ENCODE results near the gene PIK3AP1. TPM values are rescaled to one million over a fixed set of nuclear protein-coding genes. Genes with fewer than 3 reads are reported as not detected.

PIK3AP1 gene
- total RNA-seq, 6 experiments from 2014 or later = 36.2 to 197 (median 141) TPM

DNA sequence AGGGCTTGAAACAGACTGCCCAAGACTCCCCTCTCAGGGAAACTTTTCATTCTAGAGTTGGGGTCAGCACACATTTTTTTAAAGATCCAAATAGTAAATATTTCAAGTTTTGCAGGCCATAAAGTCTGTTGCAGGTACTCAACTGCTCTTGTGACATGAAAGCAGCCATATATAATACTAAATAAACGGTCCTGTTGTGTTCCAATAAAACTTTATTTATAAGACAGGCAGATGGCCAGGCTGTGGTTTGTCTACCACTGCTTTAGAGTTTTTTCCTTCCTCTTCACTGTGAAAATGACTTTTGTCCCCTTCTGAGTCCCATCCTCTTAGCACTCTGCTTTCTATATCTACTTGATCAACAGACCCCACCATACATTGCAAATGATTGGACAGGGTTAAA is 93.0 kb downstream of the PIK3AP1 start:
- H3K27me3 ChIP-seq = no peaks in the 10 kb centered on the region
- no peak overlapping the region for H3K4me3 ChIP-seq
- intact Hi-C loops (cut with DNase I) = no loop called here
- WGBS (ENCODE audit: insufficient coverage, low coverage, low lambda C conversion rate, missing lambda C conversion rate) = 82% methylated on average over 1 of the region's 1 CpG
- DNase-seq (no peak), ATAC-seq (no peak)
- no peaks in the 10 kb centered on the region for H3K4me1 ChIP-seq
- no peaks in the 10 kb centered on the region for H3K9me3 ChIP-seq
- H3K36me3 ChIP-seq = peaks cover 0 to 82% (median 22%) of the 10 kb centered on the region in 4 donors
- H3K27ac ChIP-seq = no peak overlapping the region
- no peak for TF ChIP-seq POLR2A (IDR thresholded peaks at IDR 0.05)
- TF ChIP-seq, protein P1, sequence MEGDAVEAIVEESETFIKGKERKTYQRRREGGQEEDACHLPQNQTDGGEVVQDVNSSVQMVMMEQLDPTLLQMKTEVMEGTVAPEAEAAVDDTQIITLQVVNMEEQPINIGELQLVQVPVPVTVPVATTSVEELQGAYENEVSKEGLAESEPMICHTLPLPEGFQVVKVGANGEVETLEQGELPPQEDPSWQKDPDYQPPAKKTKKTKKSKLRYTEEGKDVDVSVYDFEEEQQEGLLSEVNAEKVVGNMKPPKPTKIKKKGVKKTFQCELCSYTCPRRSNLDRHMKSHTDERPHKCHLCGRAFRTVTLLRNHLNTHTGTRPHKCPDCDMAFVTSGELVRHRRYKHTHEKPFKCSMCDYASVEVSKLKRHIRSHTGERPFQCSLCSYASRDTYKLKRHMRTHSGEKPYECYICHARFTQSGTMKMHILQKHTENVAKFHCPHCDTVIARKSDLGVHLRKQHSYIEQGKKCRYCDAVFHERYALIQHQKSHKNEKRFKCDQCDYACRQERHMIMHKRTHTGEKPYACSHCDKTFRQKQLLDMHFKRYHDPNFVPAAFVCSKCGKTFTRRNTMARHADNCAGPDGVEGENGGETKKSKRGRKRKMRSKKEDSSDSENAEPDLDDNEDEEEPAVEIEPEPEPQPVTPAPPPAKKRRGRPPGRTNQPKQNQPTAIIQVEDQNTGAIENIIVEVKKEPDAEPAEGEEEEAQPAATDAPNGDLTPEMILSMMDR (IDR thresholded peaks at IDR 0.05) = no peak

DNA sequence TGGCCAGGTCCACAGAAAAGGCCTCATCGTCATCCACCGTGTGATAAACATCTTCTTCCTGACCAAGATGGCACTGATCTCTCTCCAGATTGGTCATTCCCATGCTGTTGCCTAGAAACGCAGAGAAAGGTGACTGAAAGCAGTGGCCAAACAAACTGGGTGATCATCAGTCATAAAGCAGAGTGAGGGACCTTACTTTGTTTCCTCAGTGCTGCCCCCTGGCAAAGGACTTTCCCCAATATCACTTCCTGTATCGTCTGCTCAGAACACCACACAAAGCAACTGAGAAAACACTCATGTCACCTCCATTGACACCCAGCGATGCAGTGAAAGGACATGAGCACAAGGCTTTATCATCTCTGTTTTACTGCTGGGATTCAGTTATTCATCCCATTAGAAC is 93.5 kb downstream of the PIK3AP1 start:
- Histone ChIP-seq H3K27me3 (no peaks in the 10 kb centered on the region), H3K4me3 (no peak overlapping the region), H3K4me1 (no peaks in the 10 kb centered on the region), H3K27ac (no peak overlapping the region), H3K36me3 (peaks cover 0 to 87% (median 22%) of the 10 kb centered on the region in 4 donors), H3K9me3 (no peaks in the 10 kb centered on the region)
- ATAC-seq (no peak), DNase-seq (no peak)
- 78% methylated on average over 3 of the region's 5 CpGs for whole genome bisulfite sequencing (ENCODE audit: insufficient coverage, low coverage, low lambda C conversion rate, missing lambda C conversion rate)
- TF ChIP-seq, protein P1 (IDR thresholded peaks at IDR 0.05) = peak in 1 of 4 donors; percentile 7
- TF ChIP-seq POLR2A (IDR thresholded peaks at IDR 0.05) = no peak
- intact Hi-C loops (cut with DNase I) = no loop called here

DNA sequence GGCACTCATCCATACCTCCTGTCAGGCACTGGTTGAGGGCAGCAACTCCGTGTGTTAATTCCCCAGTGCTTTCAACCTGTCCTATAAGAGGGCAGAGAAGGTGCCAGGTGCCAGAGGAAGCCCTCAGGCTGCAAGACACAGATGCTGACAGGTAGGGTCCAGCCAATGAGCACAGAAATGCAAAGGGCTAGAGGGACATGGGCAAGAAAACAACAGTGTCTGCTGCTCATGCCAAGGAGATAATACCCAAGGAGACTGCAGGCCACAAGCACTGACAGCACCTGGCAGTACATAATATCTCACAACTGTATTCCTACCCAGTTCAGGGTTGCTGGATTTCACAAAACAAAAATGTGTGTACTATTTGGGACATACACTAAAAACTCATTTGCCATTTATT is 95.1 kb downstream of the PIK3AP1 start:
- WGBS (ENCODE audit: insufficient coverage, low coverage, low lambda C conversion rate, missing lambda C conversion rate) = no CpG with 5 or more reads among the region's 1 CpG
- no peak for ATAC-seq
- no peaks in the 10 kb centered on the region for H3K9me3 ChIP-seq
- H3K27me3 ChIP-seq = no peaks in the 10 kb centered on the region
- no peak overlapping the region for H3K27ac ChIP-seq
- peaks cover 0 to 96% (median 26%) of the 10 kb centered on the region in 4 donors for H3K36me3 ChIP-seq
- DNase-seq = no peak
- TF ChIP-seq, protein P1 (IDR thresholded peaks at IDR 0.05) = no peak
- no peak for TF ChIP-seq POLR2A (IDR thresholded peaks at IDR 0.05)
- no peak overlapping the region for H3K4me3 ChIP-seq
- H3K4me1 ChIP-seq = no peaks in the 10 kb centered on the region
- intact Hi-C loops (cut with DNase I) = no loop called here

DNA sequence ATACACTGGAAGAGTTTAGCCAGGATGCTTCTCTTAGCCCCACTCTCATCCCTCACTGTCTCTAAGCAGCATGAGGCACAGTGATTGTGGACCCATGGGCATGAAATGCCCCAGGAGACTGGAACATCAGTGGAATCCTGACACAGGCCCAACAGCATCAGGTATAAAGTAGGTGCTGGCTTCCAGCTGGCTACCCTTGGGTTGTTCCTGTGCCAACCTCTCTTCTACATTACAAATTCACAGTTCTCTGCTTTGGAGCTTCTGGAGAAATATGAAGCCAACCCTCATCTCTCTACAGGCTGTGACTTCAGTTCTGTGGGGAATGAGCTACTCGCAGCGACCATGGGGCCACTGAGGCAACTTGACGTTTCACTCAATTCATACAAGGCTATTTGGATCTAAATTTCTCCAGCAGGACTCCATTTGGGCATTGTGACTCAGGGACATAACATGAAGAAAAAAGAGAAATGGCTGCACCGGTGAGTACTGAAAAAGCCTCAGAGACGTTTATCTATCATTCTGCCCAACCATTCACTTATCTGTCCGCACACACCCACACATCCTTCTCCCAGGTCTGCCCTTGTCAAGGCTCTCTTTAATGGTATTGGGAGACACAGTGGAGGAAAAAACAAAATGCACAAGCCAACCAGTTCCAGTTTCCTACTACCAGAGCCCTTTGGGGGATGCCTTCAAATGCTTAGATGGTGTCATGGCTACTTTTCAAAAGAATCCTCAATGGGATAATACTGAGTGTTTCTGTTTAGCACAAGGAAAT is 98.1 kb downstream of the PIK3AP1 start:
- no peak overlapping the region for H3K27ac ChIP-seq
- ATAC-seq (no peak), DNase-seq (no peak)
- H3K9me3 ChIP-seq = no peaks in the 10 kb centered on the region
- peaks cover 0 to 87% (median 27%) of the 10 kb centered on the region in 4 donors for H3K36me3 ChIP-seq
- H3K27me3 ChIP-seq = no peaks in the 10 kb centered on the region
- intact Hi-C loops (cut with DNase I) = no loop called here
- H3K4me1 ChIP-seq = peaks cover 0 to 10% (median 4%) of the 10 kb centered on the region in 4 donors
- 73% methylated on average over 3 of the region's 6 CpGs for WGBS (ENCODE audit: insufficient coverage, low coverage, low lambda C conversion rate, missing lambda C conversion rate)
- H3K4me3 ChIP-seq = no peak overlapping the region
- TF ChIP-seq POLR2A (IDR thresholded peaks at IDR 0.05) = no peak
- TF ChIP-seq, protein P1 (IDR thresholded peaks at IDR 0.05) = no peak

Measured in right lobe of liver (tissue), 6 donors.